ENCODE results near the gene DNAJC28. TPM values are rescaled to one million over a fixed set of nuclear protein-coding genes. Genes with fewer than 3 reads are reported as not detected.

Gene DNAJC28
- 0.16 and 0.63 TPM in 2 replicates for total RNA-seq

GRCh38 chr21:33491373-33492102, at the start of gene DNAJC28:
Gene DNAJC28 (minus strand): TSS chr21:33491716. CDS start chr21:33489393, 2,323 bp downstream.

DNA sequence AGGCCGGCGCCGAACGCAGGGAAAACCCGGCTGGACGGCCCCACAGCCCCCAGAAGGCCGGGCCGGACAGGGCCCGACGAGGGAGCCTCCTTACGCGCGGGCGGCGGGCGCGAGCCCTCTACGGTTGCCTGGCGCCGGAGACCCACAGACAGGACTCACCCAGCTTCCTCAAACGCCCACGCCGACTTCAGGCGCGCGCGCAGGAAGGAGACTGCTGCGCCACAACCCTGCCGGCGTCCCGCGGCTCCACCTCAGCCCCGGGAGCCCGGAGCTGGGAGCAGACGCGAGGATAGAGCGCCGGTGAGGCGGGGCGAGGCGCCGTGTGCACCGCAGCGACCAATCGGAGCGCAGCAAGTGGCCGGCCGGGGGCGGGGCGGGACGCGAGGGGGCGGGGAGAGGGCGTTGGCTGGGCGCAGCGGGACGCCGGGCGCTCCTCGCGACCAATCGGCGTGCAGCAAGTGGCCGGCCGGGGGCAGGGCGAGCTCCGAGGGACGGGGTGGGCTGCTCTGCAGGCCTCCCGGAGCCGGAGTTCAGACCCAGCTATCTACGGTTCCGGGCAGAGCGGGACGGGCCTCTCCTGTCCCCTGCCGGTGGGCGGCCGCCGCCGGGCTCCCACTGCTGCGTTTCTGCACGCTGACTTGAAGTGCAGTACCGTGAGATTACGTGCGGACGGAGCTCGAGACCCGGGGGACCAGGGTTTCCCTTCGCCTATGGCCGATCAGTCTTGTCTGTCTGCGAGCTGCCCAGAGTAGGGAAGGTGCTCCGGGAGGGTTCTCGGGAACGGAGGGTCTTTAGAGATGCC, 11.6 kb downstream of the DNAJC28 start, which contains the start of gene TMEM50B:
TSS of gene TMEM50B (minus strand) at position 296 of the 802 bp plus-strand sequence. CDS start 11,089 bp downstream, outside the sequence.

Other genes starting within 250 kb of the DNAJC28 start
- 15.2 and 24.6 TPM in 2 replicates for gene IL10RB, start 225.3 kb downstream of the DNAJC28 start, total RNA-seq
- 8.0 and 12.0 TPM in 2 replicates for gene IFNAR1, start 166.7 kb downstream of the DNAJC28 start, total RNA-seq
- gene IFNGR2, start 88.3 kb downstream of the DNAJC28 start, total RNA-seq: 43.2 and 45.6 TPM in 2 replicates
- 12.3 and 13.4 TPM in 2 replicates for gene TMEM50B, start 11.7 kb downstream of the DNAJC28 start, total RNA-seq
- gene GART, start 50.4 kb upstream of the DNAJC28 start, total RNA-seq: 42.5 and 88.2 TPM in 2 replicates
- gene SON, start 51.3 kb upstream of the DNAJC28 start, total RNA-seq: 105 and 113 TPM in 2 replicates
- gene DONSON, start 97.0 kb upstream of the DNAJC28 start, total RNA-seq: 14.2 and 41.2 TPM in 2 replicates
- 10.3 and 16.2 TPM in 2 replicates for gene CRYZL1, start 150.0 kb upstream of the DNAJC28 start, total RNA-seq
- 33.6 and 58.9 TPM in 2 replicates for gene ITSN1, start 150.8 kb upstream of the DNAJC28 start, total RNA-seq

Data from mesangial cell (primary cell).